HFF-Myc (cell line): ENCODE results near the gene PPP1R16B.
A peak's percentile ranks its signal among the peaks of the same experiment; 100 is the strongest.

Source experiments
- DNase-seq: peaks from one replicate; pipeline ENCODE4 v3.0.0-alpha.2; 2011; ENCODE audit warnings: low read depth; ENCODE audit errors: extremely low read depth
- H3K4me3 ChIP-seq: replicated peaks from 2 replicates; pipeline ENCODE4 v1.5.1; 2011; ENCODE audit warnings: low read depth, mild to moderate bottlenecking, control low read depth, low read length
- TF ChIP-seq, protein P1 (sequence below): IDR thresholded peaks from 2 replicates; pipeline ENCODE4 v1.5.1; 2012; ENCODE audit warnings: mild to moderate bottlenecking, low read depth, low read length, control low read depth; ENCODE audit errors: missing control alignments

Gene PPP1R16B

GRCh38 chr20:38804682-38805501, 605 bp upstream of the PPP1R16B start:
- peak overlapping the region; percentile 33 for H3K4me3 ChIP-seq
- TF ChIP-seq, protein P1, sequence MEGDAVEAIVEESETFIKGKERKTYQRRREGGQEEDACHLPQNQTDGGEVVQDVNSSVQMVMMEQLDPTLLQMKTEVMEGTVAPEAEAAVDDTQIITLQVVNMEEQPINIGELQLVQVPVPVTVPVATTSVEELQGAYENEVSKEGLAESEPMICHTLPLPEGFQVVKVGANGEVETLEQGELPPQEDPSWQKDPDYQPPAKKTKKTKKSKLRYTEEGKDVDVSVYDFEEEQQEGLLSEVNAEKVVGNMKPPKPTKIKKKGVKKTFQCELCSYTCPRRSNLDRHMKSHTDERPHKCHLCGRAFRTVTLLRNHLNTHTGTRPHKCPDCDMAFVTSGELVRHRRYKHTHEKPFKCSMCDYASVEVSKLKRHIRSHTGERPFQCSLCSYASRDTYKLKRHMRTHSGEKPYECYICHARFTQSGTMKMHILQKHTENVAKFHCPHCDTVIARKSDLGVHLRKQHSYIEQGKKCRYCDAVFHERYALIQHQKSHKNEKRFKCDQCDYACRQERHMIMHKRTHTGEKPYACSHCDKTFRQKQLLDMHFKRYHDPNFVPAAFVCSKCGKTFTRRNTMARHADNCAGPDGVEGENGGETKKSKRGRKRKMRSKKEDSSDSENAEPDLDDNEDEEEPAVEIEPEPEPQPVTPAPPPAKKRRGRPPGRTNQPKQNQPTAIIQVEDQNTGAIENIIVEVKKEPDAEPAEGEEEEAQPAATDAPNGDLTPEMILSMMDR = no peak
- no peak for DNase-seq

DNA sequence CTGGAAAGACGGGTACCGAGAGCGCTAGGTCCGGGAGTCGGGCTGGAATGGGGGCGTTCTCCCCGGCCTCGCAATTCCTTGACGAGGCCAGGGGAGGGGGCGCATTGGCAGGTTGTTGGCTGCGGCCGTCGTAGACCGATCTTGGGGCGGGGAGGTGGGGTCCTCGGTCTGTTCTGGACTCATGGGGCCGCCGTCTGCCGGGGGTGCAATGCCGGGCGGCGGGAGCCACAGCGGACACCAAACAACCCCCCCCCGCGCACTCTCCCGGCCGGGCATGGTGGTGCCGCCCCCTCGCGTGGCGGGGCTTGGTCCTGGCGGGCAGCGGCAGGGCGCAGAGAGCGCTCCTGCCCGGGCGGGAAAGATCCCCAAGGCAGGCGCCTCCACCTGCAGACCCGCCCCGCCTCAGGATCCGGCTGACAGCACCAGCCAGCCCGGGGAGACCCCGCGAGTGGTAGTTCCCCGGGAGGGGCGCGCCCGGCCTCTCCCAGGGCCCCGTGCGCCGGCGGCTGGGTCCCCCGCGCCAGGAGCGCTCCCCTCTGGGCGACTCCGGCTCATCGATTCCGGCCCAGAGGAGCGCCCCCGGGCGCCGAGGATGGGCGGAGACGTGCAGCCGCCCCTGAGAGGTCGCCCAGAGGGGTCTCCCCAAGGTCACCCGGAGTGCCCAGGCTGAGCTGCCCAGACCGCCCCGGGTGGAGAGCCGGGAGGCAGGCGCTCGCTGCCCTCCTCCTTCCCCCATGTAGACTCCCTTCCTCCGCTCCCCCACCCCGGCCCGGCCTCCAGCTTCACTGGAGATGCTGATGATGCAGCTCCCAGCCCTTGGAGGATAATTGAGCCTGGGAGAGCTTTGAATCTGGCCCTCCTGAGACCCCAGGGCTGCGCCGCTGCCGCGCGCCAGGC, 709 bp downstream of the PPP1R16B start:
- peak overlapping the region; percentile 33 for H3K4me3 ChIP-seq
- no peak for DNase-seq
- TF ChIP-seq, protein P1 = no peak

GRCh38 chr20:38806855-38807655, 1.6 kb downstream of the PPP1R16B start:
- no peak overlapping the region for H3K4me3 ChIP-seq
- DNase-seq = no peak
- TF ChIP-seq, protein P1 = no peak

GRCh38 chr20:38809942-38810341, 4.4 kb downstream of the PPP1R16B start:
- TF ChIP-seq, protein P1 = no peak
- DNase-seq = no peak
- no peak overlapping the region for H3K4me3 ChIP-seq

DNA sequence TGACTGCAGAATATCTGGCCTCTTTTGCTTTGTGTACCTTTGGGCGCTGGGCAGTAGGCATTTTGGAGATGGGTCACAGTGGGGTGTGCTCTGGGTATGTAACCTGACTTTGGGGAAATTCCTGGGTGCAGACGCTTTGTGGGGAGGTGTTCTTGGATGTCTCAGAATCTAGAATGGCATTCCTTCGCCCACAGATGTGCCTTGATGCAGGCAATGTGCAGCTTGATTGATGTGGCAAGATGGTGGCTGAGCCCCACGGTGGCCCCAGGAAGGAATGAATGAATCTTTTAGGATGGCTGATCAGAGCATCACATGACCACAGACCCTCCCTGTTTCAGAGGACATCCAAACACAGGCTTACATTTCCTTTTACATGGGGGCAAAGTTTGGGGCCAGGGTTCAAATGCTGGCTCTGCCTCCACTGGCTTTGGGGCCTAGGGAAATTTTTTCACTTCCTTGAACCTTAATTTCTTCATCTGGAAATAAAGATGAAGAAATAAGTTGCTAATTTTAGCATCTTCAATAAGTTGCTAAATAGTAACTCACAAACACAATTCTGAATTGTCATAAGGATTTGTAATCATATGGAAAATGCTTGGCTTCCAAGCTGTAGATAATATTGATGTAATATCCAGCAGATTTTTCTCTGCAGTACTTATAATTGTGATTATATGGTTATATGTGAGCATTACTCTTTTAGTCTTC, 5.6 kb downstream of the PPP1R16B start:
- no peak overlapping the region for H3K4me3 ChIP-seq
- TF ChIP-seq, protein P1 = no peak
- DNase-seq = no peak

DNA sequence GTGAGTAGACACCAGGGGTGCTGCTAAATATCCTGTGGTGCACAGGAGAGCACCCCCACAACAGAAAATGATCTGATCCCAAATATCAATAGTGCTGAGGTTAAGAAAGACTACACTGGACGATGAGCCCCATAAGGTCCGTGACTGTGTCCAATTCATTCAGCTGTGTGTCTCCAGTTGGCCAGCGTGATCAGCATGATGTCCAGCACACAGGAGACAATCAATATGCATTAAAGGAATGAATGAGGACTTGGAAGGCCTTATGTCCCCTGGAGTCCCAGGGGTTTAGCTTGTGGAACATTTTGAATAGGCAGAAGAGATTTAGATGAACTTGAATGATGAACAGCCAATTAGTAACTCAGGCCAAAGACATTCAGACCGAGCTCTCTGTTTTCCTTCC, 6.3 kb downstream of the PPP1R16B start:
- no peak overlapping the region for H3K4me3 ChIP-seq

More for the DNA sequence above, 6.3 kb downstream of the PPP1R16B start:
- no peak for DNase-seq
- TF ChIP-seq, protein P1 = no peak
